ENCODE measurements around the gene BMP5.

BMP5 gene

GRCh38 chr6:55798571-55798970 is 76.8 kb downstream of the BMP5 start:
- no peak for DNase-seq

- no peak for DNase-seq
Measured at GRCh38 chr6:55794136-55794812, 81.1 kb downstream of the BMP5 start.

- DNase-seq, result no peak
Measured at GRCh38 chr6:55785273-55785672, 90.1 kb downstream of the BMP5 start.

- DNase-seq, result no peak
Measured at GRCh38 chr6:55782275-55782674, 93.1 kb downstream of the BMP5 start.

- DNase-seq, result no peak
Measured at GRCh38 chr6:55778705-55779104, 96.7 kb downstream of the BMP5 start.

GRCh38 chr6:55777469-55777868 is 97.9 kb downstream of the BMP5 start:
- DNase-seq, result no peak

- DNase-seq, result no peak
Measured at GRCh38 chr6:55776113-55776512, 99.3 kb downstream of the BMP5 start.

GRCh38 chr6:55775029-55775318 is 100.4 kb downstream of the BMP5 start:
- DNase-seq, result no peak

- DNase-seq, result no peak
Measured at GRCh38 chr6:55774286-55775028, 100.9 kb downstream of the BMP5 start.

GRCh38 chr6:55773620-55774216 is 101.7 kb downstream of the BMP5 start:
- DNase-seq, result no peak

- no peak for DNase-seq
Measured at GRCh38 chr6:55772730-55773129, 102.7 kb downstream of the BMP5 start.

- DNase-seq, result no peak
Measured at GRCh38 chr6:55759536-55759935, 115.9 kb downstream of the BMP5 start.

GRCh38 chr6:55758156-55758937 is 117.0 kb downstream of the BMP5 start:
- DNase-seq, result no peak

GRCh38 chr6:55756531-55757031 is 118.8 kb downstream of the BMP5 start:
- no peak for DNase-seq

GRCh38 chr6:55748880-55749279 is 126.5 kb downstream of the BMP5 start:
- no peak for DNase-seq

- DNase-seq, result no peak
Measured at GRCh38 chr6:55746473-55746872, 128.9 kb downstream of the BMP5 start.

GRCh38 chr6:55734256-55734655 is 141.1 kb downstream of the BMP5 start:
- no peak for DNase-seq

- DNase-seq, result no peak
Measured at GRCh38 chr6:55729665-55730064, 145.7 kb downstream of the BMP5 start.

GRCh38 chr6:55726144-55726543 is 149.2 kb downstream of the BMP5 start:
- no peak for DNase-seq

GRCh38 chr6:55714831-55715230 is 160.6 kb downstream of the BMP5 start:
- DNase-seq, result no peak

GRCh38 chr6:55713436-55713835 is 162.0 kb downstream of the BMP5 start:
- DNase-seq, result no peak

- no peak for DNase-seq
Measured at GRCh38 chr6:55708711-55709110, 166.7 kb downstream of the BMP5 start.
